OCI-LY3 (cell line): ENCODE measurements around the gene ZMIZ1.

Experiments used
- CTCF ChIP-seq: fragments of 200-600, 300-600 bp; sonication (generic); IDR thresholded peaks from 2 replicates; pipeline ENCODE4 v1.5.1; 2014; ENCODE audit warnings: antibody characterized with exemption, low read length, low read depth
- EZH2phosphoT487 ChIP-seq: fragments of 200-600 bp; shearing (Covaris generic); IDR thresholded peaks from 2 replicates; pipeline ENCODE4 v1.6.1; 2018; ENCODE audit warnings: antibody characterized with exemption, mixed run types, low read depth

GRCh38 chr10:79149662-79150443 is 81.1 kb downstream of the ZMIZ1 start:
- TF ChIP-seq CTCF (no peak), EZH2phosphoT487 (no peak)
